ENCODE measurements around the gene C1orf115.

Gene C1orf115

DNA sequence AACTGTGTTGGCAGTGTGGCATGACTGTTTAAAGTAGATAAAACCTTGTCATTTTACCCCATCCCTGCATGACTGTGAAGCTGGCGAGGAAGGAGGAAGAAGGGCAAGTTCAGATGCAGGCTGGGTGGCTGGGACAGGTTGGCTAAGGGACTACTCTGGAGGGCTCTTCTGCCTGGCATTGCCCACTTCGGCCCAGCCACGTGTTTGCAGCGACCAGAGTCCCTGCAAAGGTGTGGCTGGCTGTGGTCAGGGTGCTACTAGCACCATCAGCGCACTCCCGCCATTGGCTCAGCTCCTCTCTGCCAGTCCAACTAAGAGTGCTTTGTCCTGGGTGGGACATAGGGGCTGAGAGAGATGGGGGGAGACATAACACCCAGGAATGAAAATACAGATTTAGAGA is 7.2 kb downstream of the C1orf115 start:
- Histone ChIP-seq H3K36me3 (ENCODE audit: control insufficient read depth, insufficient read depth, low read length) (no peaks in the 10 kb centered on the region), H3K4me1 (ENCODE audit: control insufficient read depth, insufficient read depth, low read length) (peaks cover 6% of the 10 kb centered on the region), H3K27ac (ENCODE audit: low read depth, low read length) (no peak overlapping the region), H3K9ac (ENCODE audit: low read length) (no peak overlapping the region), H3K4me3 (ENCODE audit: low read length) (no peak overlapping the region), H3K27me3 (ENCODE audit: control insufficient read depth, insufficient read depth, low read length) (no peaks in the 10 kb centered on the region)

DNA sequence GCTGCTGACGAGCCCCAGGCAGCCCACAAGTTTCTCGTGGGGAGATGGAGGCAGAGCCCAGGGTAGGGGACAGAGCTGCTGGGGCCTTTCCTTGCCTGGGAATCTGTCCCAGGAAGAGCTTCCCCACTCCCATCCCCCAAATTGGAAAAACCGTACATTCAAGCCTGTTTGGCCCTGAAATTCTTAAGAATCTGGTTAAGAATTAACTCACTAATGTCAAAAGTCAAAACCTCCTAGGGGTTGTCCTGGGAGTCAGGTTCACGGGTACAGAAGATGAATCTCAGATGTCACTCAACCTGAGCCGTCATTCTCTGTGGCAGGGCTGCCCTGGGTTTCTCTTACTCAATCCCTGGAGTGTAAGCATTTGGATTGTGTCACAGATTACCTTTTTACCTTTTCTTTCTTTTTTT is 8.4 kb downstream of the C1orf115 start:
- H3K9ac ChIP-seq (ENCODE audit: low read length) = no peak overlapping the region
- no peak overlapping the region for H3K4me3 ChIP-seq (ENCODE audit: low read length)
- no peaks in the 10 kb centered on the region for H3K27me3 ChIP-seq (ENCODE audit: control insufficient read depth, insufficient read depth, low read length)
- peaks cover 6% of the 10 kb centered on the region for H3K4me1 ChIP-seq (ENCODE audit: control insufficient read depth, insufficient read depth, low read length)
- no peaks in the 10 kb centered on the region for H3K36me3 ChIP-seq (ENCODE audit: control insufficient read depth, insufficient read depth, low read length)
- no peak overlapping the region for H3K27ac ChIP-seq (ENCODE audit: low read depth, low read length)

DNA sequence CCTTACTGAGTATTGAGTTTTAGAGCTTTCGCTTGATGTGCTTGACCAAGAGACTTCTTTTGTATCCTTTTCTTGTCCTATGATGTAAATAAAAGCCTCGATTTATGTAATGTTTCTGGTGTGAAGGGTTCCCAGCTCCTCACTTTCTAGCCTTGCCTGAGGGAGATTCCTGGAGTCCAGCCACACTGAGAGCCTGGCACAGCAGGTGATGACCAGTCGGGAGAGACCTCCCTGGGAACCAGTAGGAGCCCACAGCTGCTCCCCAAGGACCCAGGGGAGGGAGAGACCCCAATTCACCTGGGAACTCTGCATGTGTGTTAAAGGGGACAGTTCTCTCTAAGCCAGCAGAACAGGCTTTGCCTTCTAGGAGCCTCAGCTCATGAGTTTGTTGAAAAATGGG is 8.9 kb downstream of the C1orf115 start:
- Histone ChIP-seq H3K4me1 (ENCODE audit: control insufficient read depth, insufficient read depth, low read length) (peaks cover 6% of the 10 kb centered on the region), H3K27ac (ENCODE audit: low read depth, low read length) (no peak overlapping the region), H3K36me3 (ENCODE audit: control insufficient read depth, insufficient read depth, low read length) (no peaks in the 10 kb centered on the region), H3K27me3 (ENCODE audit: control insufficient read depth, insufficient read depth, low read length) (no peaks in the 10 kb centered on the region), H3K9ac (ENCODE audit: low read length) (no peak overlapping the region), H3K4me3 (ENCODE audit: low read length) (no peak overlapping the region)

GRCh38 chr1:220700556-220701179 is 10.5 kb downstream of the C1orf115 start:
- Histone ChIP-seq H3K36me3 (ENCODE audit: control insufficient read depth, insufficient read depth, low read length) (no peaks in the 10 kb centered on the region), H3K27ac (ENCODE audit: low read depth, low read length) (no peak overlapping the region), H3K27me3 (ENCODE audit: control insufficient read depth, insufficient read depth, low read length) (no peaks in the 10 kb centered on the region), H3K9ac (ENCODE audit: low read length) (no peak overlapping the region), H3K4me3 (ENCODE audit: low read length) (no peak overlapping the region), H3K4me1 (ENCODE audit: control insufficient read depth, insufficient read depth, low read length) (peaks cover 6% of the 10 kb centered on the region)

DNA sequence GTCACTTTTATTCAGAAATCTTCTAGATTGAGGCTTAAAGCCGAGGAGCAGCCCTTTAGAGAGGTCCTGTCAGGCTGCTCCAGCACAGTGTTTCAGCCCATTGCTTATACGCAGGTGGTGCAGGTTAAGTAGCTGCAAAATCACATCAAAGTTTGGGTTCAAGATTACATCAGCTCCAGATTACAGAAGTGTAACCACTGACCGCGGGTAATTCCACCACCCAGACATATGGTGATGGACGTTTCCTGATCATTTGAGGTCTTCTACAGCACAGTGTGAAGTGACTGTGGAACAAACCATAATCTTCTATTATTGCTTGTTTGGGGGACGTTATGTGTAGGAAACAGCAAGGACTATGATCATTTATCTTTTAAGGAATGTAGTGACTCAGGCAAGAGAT is 11.8 kb downstream of the C1orf115 start:
- Histone ChIP-seq H3K27me3 (ENCODE audit: control insufficient read depth, insufficient read depth, low read length) (no peaks in the 10 kb centered on the region), H3K36me3 (ENCODE audit: control insufficient read depth, insufficient read depth, low read length) (no peaks in the 10 kb centered on the region), H3K27ac (ENCODE audit: low read depth, low read length) (no peak overlapping the region), H3K4me1 (ENCODE audit: control insufficient read depth, insufficient read depth, low read length) (peaks cover 6% of the 10 kb centered on the region), H3K9ac (ENCODE audit: low read length) (no peak overlapping the region), H3K4me3 (ENCODE audit: low read length) (no peak overlapping the region)

DNA sequence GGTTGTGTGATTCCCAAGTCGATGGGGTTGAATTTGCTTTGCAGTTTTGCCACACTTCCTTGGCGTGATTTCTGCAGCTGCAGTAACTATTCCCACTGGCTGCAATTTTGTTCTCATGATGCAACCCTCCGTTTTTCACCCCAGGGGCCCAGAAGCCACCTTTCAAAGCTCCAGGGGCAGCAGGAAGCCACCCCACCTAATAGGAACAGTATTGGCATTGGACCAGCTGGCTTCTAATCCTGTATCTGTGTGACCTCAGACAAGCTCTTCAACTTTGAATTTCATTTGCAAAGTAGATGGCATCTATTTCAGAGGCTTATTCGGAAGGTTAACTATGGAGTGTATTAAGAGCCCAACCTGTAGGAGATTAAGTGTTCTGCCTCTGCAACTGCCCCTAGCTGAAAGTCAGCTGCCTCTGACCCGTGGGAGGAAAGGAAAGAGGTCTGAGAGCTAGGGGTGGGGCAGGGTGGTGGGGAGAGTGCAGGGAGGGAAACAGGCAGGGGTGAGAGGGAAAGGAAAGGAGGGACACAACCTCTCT is 12.6 kb downstream of the C1orf115 start:
- Histone ChIP-seq H3K4me3 (ENCODE audit: low read length) (no peak overlapping the region), H3K36me3 (ENCODE audit: control insufficient read depth, insufficient read depth, low read length) (no peaks in the 10 kb centered on the region), H3K9ac (ENCODE audit: low read length) (no peak overlapping the region), H3K4me1 (ENCODE audit: control insufficient read depth, insufficient read depth, low read length) (peaks cover 6% of the 10 kb centered on the region), H3K27ac (ENCODE audit: low read depth, low read length) (no peak overlapping the region), H3K27me3 (ENCODE audit: control insufficient read depth, insufficient read depth, low read length) (no peaks in the 10 kb centered on the region)

- Histone ChIP-seq H3K4me1 (ENCODE audit: control insufficient read depth, insufficient read depth, low read length) (peaks cover 6% of the 10 kb centered on the region), H3K4me3 (ENCODE audit: low read length) (no peak overlapping the region), H3K27me3 (ENCODE audit: control insufficient read depth, insufficient read depth, low read length) (no peaks in the 10 kb centered on the region), H3K9ac (ENCODE audit: low read length) (no peak overlapping the region), H3K27ac (ENCODE audit: low read depth, low read length) (no peak overlapping the region), H3K36me3 (ENCODE audit: control insufficient read depth, insufficient read depth, low read length) (no peaks in the 10 kb centered on the region)
These were observed 13.1 kb downstream of the C1orf115 start for GRCh38 chr1:220703305-220703704.

GRCh38 chr1:220705782-220706181 is 15.6 kb downstream of the C1orf115 start:
- H3K27ac ChIP-seq (ENCODE audit: low read depth, low read length) = no peak overlapping the region

DNA sequence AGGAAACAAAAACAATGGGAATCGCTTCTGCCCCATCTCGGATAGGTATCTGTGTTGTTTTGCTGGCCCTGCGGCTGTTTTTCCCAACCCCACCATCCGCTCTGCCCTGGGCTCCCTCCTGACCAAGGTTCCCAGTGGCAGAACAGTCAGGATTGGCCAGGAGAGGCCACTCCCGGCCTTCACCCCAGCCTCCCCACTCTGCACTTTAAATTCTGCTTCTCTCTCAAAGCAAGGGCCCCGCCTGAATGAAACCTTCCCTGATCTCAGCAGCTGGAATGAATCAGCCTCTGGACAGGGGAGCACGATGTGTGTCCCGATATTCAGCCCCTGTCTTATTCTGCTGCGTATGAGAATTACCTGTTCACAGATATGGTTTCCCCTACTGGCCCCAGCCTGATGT is 16.3 kb downstream of the C1orf115 start:
- Histone ChIP-seq H3K36me3 (ENCODE audit: control insufficient read depth, insufficient read depth, low read length) (no peaks in the 10 kb centered on the region), H3K4me1 (ENCODE audit: control insufficient read depth, insufficient read depth, low read length) (no peaks in the 10 kb centered on the region), H3K27ac (ENCODE audit: low read depth, low read length) (no peak overlapping the region), H3K27me3 (ENCODE audit: control insufficient read depth, insufficient read depth, low read length) (no peaks in the 10 kb centered on the region), H3K9ac (ENCODE audit: low read length) (no peak overlapping the region), H3K4me3 (ENCODE audit: low read length) (no peak overlapping the region)

More at GRCh38 chr1:220705782-220706181, 15.6 kb downstream of the C1orf115 start:
- peaks cover 4% of the 10 kb centered on the region for H3K4me1 ChIP-seq (ENCODE audit: control insufficient read depth, insufficient read depth, low read length)
- no peak overlapping the region for H3K4me3 ChIP-seq (ENCODE audit: low read length)
- no peak overlapping the region for H3K9ac ChIP-seq (ENCODE audit: low read length)
- H3K27me3 ChIP-seq (ENCODE audit: control insufficient read depth, insufficient read depth, low read length) = no peaks in the 10 kb centered on the region
- no peaks in the 10 kb centered on the region for H3K36me3 ChIP-seq (ENCODE audit: control insufficient read depth, insufficient read depth, low read length)

DNA sequence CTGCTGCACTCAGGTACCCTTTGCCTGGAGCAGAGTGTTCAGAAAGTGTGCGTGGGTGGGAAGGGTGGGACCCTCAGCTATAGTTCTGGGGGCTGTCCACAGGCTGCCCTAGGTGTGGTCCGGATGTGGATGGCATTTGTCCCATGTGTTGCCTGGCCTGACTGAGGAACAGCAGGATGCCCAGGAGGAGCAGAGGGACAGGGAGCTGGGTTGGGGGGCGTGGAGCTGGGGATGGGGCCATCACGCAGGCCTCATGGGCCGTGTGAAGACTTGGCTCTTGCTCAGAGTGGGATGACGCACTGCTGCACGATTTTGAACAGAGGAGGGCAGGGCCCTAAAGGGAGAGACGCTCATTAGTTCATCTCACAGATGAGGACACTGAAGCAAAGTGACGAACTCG is 17.0 kb downstream of the C1orf115 start:
- no peak overlapping the region for H3K27ac ChIP-seq (ENCODE audit: low read depth, low read length)
- H3K4me1 ChIP-seq (ENCODE audit: control insufficient read depth, insufficient read depth, low read length) = no peaks in the 10 kb centered on the region
- no peak overlapping the region for H3K4me3 ChIP-seq (ENCODE audit: low read length)
- no peaks in the 10 kb centered on the region for H3K27me3 ChIP-seq (ENCODE audit: control insufficient read depth, insufficient read depth, low read length)
- no peaks in the 10 kb centered on the region for H3K36me3 ChIP-seq (ENCODE audit: control insufficient read depth, insufficient read depth, low read length)
- H3K9ac ChIP-seq (ENCODE audit: low read length) = no peak overlapping the region

DNA sequence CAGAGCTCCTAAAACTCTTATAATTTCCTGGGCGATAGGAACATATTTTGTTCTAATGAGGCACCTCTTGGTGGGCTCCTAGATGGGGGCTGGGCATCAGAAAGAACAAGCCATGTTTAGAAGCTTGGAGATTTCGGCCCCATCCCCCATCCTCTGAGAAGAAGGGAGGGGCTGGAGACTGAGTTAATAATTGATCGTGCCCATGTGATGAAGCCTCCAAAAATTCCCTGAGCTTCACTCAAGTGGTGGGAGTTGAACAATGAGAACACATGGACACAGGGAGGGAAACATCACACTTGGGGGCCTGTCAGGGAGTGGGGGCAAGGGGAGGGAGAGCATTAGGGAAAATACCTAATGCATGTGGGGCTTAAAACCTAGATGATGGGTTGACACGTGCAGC is 18.1 kb downstream of the C1orf115 start:
- H3K27me3 ChIP-seq (ENCODE audit: control insufficient read depth, insufficient read depth, low read length) = no peaks in the 10 kb centered on the region
- no peaks in the 10 kb centered on the region for H3K36me3 ChIP-seq (ENCODE audit: control insufficient read depth, insufficient read depth, low read length)
- no peak overlapping the region for H3K9ac ChIP-seq (ENCODE audit: low read length)
- no peak overlapping the region for H3K4me3 ChIP-seq (ENCODE audit: low read length)
- no peaks in the 10 kb centered on the region for H3K4me1 ChIP-seq (ENCODE audit: control insufficient read depth, insufficient read depth, low read length)
- H3K27ac ChIP-seq (ENCODE audit: low read depth, low read length) = no peak overlapping the region

- Histone ChIP-seq H3K27me3 (ENCODE audit: control insufficient read depth, insufficient read depth, low read length) (no peaks in the 10 kb centered on the region), H3K27ac (ENCODE audit: low read depth, low read length) (no peak overlapping the region), H3K36me3 (ENCODE audit: control insufficient read depth, insufficient read depth, low read length) (no peaks in the 10 kb centered on the region), H3K4me3 (ENCODE audit: low read length) (no peak overlapping the region), H3K9ac (ENCODE audit: low read length) (no peak overlapping the region), H3K4me1 (ENCODE audit: control insufficient read depth, insufficient read depth, low read length) (no peaks in the 10 kb centered on the region)
These were observed 19.0 kb downstream of the C1orf115 start for GRCh38 chr1:220708936-220709801.

Data from rectal smooth muscle tissue (tissue), 1 donor.